Retinal pigment epithelial cell (primary cell): Measurements from ENCODE around the gene ACVR1B.

Experiments
- DNase-seq: peaks from one replicate; pipeline ENCODE4 v3.0.0-alpha.2; 2010; ENCODE audit warnings: low read depth
- H3K4me3 ChIP-seq: 2 replicates; pipeline ENCODE4 v1.5.1; 2011; ENCODE audit warnings: mild to moderate bottlenecking, low read length, control low read depth, moderate library complexity
- CTCF ChIP-seq: conservative IDR thresholded peaks from 2 replicates; pipeline ENCODE4 v1.5.1; 2011; ENCODE audit warnings: low read depth, low read length, control low read depth, inconsistent platforms

ACVR1B gene

GRCh38 chr12:52005903-52006703, 54.6 kb downstream of the ACVR1B start:
- no peak for TF ChIP-seq CTCF
- peak overlapping the region; percentile 27 for H3K4me3 ChIP-seq
- no peak for DNase-seq

GRCh38 chr12:52006726-52007157, 55.2 kb downstream of the ACVR1B start, which contains the start of gene TAMALIN:
TAMALIN (plus strand) TSS chr12:52006946; CDS start chr12:52007020, 74 bp downstream.
- no peak for DNase-seq
- peak within 1 kb of the TSS; percentile 43 for H3K4me3 ChIP-seq
- no peak for TF ChIP-seq CTCF

GRCh38 chr12:52007158-52007921, 55.8 kb downstream of the ACVR1B start:
- TF ChIP-seq CTCF: no peak
- H3K4me3 ChIP-seq: peak overlapping the region; percentile 43
- DNase-seq: no peak

- DNase-seq: no peak
- TF ChIP-seq CTCF: no peak
- no peak overlapping the region for H3K4me3 ChIP-seq
Observed at GRCh38 chr12:52007982-52008510, 56.5 kb downstream of the ACVR1B start.

- DNase-seq: no peak
- no peak for TF ChIP-seq CTCF
- H3K4me3 ChIP-seq: no peak overlapping the region
Observed at GRCh38 chr12:52009081-52009751, 57.7 kb downstream of the ACVR1B start.

- DNase-seq: no peak
- no peak overlapping the region for H3K4me3 ChIP-seq
- TF ChIP-seq CTCF: peak; percentile 3
Observed at GRCh38 chr12:52010152-52010622, 58.7 kb downstream of the ACVR1B start.
